Measurements from ENCODE around the gene TRPM8. TPM values are rescaled to one million over a fixed set of nuclear protein-coding genes. Genes with fewer than 3 reads are reported as not detected.

TRPM8 gene
- total and polyA plus RNA-seq, 2 of the 8 experiments (the other 6 are each of a cell fraction or from before 2014, with no cell fraction given) = 0.18 to 0.54 TPM

- TF ChIP-seq, protein P1, sequence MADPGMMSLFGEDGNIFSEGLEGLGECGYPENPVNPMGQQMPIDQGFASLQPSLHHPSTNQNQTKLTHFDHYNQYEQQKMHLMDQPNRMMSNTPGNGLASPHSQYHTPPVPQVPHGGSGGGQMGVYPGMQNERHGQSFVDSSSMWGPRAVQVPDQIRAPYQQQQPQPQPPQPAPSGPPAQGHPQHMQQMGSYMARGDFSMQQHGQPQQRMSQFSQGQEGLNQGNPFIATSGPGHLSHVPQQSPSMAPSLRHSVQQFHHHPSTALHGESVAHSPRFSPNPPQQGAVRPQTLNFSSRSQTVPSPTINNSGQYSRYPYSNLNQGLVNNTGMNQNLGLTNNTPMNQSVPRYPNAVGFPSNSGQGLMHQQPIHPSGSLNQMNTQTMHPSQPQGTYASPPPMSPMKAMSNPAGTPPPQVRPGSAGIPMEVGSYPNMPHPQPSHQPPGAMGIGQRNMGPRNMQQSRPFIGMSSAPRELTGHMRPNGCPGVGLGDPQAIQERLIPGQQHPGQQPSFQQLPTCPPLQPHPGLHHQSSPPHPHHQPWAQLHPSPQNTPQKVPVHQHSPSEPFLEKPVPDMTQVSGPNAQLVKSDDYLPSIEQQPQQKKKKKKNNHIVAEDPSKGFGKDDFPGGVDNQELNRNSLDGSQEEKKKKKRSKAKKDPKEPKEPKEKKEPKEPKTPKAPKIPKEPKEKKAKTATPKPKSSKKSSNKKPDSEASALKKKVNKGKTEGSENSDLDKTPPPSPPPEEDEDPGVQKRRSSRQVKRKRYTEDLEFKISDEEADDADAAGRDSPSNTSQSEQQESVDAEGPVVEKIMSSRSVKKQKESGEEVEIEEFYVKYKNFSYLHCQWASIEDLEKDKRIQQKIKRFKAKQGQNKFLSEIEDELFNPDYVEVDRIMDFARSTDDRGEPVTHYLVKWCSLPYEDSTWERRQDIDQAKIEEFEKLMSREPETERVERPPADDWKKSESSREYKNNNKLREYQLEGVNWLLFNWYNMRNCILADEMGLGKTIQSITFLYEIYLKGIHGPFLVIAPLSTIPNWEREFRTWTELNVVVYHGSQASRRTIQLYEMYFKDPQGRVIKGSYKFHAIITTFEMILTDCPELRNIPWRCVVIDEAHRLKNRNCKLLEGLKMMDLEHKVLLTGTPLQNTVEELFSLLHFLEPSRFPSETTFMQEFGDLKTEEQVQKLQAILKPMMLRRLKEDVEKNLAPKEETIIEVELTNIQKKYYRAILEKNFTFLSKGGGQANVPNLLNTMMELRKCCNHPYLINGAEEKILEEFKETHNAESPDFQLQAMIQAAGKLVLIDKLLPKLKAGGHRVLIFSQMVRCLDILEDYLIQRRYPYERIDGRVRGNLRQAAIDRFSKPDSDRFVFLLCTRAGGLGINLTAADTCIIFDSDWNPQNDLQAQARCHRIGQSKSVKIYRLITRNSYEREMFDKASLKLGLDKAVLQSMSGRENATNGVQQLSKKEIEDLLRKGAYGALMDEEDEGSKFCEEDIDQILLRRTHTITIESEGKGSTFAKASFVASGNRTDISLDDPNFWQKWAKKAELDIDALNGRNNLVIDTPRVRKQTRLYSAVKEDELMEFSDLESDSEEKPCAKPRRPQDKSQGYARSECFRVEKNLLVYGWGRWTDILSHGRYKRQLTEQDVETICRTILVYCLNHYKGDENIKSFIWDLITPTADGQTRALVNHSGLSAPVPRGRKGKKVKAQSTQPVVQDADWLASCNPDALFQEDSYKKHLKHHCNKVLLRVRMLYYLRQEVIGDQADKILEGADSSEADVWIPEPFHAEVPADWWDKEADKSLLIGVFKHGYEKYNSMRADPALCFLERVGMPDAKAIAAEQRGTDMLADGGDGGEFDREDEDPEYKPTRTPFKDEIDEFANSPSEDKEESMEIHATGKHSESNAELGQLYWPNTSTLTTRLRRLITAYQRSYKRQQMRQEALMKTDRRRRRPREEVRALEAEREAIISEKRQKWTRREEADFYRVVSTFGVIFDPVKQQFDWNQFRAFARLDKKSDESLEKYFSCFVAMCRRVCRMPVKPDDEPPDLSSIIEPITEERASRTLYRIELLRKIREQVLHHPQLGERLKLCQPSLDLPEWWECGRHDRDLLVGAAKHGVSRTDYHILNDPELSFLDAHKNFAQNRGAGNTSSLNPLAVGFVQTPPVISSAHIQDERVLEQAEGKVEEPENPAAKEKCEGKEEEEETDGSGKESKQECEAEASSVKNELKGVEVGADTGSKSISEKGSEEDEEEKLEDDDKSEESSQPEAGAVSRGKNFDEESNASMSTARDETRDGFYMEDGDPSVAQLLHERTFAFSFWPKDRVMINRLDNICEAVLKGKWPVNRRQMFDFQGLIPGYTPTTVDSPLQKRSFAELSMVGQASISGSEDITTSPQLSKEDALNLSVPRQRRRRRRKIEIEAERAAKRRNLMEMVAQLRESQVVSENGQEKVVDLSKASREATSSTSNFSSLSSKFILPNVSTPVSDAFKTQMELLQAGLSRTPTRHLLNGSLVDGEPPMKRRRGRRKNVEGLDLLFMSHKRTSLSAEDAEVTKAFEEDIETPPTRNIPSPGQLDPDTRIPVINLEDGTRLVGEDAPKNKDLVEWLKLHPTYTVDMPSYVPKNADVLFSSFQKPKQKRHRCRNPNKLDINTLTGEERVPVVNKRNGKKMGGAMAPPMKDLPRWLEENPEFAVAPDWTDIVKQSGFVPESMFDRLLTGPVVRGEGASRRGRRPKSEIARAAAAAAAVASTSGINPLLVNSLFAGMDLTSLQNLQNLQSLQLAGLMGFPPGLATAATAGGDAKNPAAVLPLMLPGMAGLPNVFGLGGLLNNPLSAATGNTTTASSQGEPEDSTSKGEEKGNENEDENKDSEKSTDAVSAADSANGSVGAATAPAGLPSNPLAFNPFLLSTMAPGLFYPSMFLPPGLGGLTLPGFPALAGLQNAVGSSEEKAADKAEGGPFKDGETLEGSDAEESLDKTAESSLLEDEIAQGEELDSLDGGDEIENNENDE (IDR thresholded peaks at IDR 0.05; ENCODE audit: insufficient replicate concordance, low read length) = no peak
- TF ChIP-seq ZNF274 (IDR thresholded peaks at IDR 0.05; ENCODE audit: borderline replicate concordance, extremely low read depth, low read length) (no peak), GABPA (IDR thresholded peaks at IDR 0.05; ENCODE audit: borderline replicate concordance, insufficient read depth, low read length) (no peak), MAFK (IDR thresholded peaks at IDR 0.05; ENCODE audit: low read depth, low read length) (no peak), SIN3A (conservative IDR thresholded peaks at IDR 0.05 in 1 of 2, IDR thresholded peaks at IDR 0.05 in 1 of 2; ENCODE audit: low read depth in 1 of 2, low read length in 2 of 2) (no peak), TCF12 (IDR thresholded peaks at IDR 0.05; ENCODE audit: low read depth, low read length) (no peak), PHF8 (conservative IDR thresholded peaks at IDR 0.05; ENCODE audit: low read depth, low read length) (no peak), KDM4A (IDR thresholded peaks at IDR 0.05; ENCODE audit: low read depth, low read length, severe bottlenecking) (no peak), EGR1 (IDR thresholded peaks at IDR 0.05; ENCODE audit: borderline replicate concordance, low read depth, low read length) (no peak), JUND (IDR thresholded peaks at IDR 0.05; ENCODE audit: low read length) (no peak)
- TF ChIP-seq, protein P2, sequence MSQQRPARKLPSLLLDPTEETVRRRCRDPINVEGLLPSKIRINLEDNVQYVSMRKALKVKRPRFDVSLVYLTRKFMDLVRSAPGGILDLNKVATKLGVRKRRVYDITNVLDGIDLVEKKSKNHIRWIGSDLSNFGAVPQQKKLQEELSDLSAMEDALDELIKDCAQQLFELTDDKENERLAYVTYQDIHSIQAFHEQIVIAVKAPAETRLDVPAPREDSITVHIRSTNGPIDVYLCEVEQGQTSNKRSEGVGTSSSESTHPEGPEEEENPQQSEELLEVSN (IDR thresholded peaks at IDR 0.05) = no peak
Measured at GRCh38 chr2:233901884-233902283, 15.3 kb upstream of the TRPM8 start (continued).
